ENCODE data around the gene DUSP3. TPM values are rescaled to one million over a fixed set of nuclear protein-coding genes. Genes with fewer than 3 reads are reported as not detected.

The DUSP3 gene
- total RNA-seq, 2 donors from 2014 or later, result 25.4 to 31.0 TPM

- no peak overlapping the region for H3K9ac ChIP-seq (ENCODE audit: extremely low read depth, low read length, poor library complexity, severe bottlenecking)
- H3K9me3 Mint-ChIP-seq, result peaks cover 25% of the 10 kb centered on the region
- no peak for TF ChIP-seq CTCF (conservative IDR thresholded peaks at IDR 0.05)
- no peaks in the 10 kb centered on the region for H3K4me1 ChIP-seq (ENCODE audit: control insufficient read depth, insufficient read depth, low read length)
- no peaks in the 10 kb centered on the region for H3K27me3 ChIP-seq (ENCODE audit: control insufficient read depth, insufficient read depth, low read length, poor library complexity, severe bottlenecking)
- H3K4me1 Mint-ChIP-seq, result no peaks in the 10 kb centered on the region
- no peak overlapping the region for H3K27ac Mint-ChIP-seq
- peaks cover 14% of the 10 kb centered on the region for H3K9me3 ChIP-seq (ENCODE audit: control insufficient read depth, low read length)
- H3K36me3 Mint-ChIP-seq (ENCODE audit: low read depth), result no peaks in the 10 kb centered on the region
- DNase-seq, result no peak
- H3K4me3 Mint-ChIP-seq, result no peak overlapping the region
- peak overlapping the region; percentile 48 for H3K4me3 ChIP-seq (ENCODE audit: low read length)
- H3K36me3 ChIP-seq (ENCODE audit: control insufficient read depth, insufficient read depth, low read length), result no peaks in the 10 kb centered on the region
- no peaks in the 10 kb centered on the region for H3K27me3 Mint-ChIP-seq (ENCODE audit: insufficient read depth)
- no peak overlapping the region for H3K27ac ChIP-seq (ENCODE audit: low read depth, low read length)
- 86 to 100% methylated on average over 2 of the region's 2 CpGs for WGBS, 2 experiments (ENCODE audit: insufficient coverage in 1 of 2, insufficient read length in 1 of 2)
Measured at GRCh38 chr17:43732958-43733357, 45.8 kb downstream of the DUSP3 start.

- WGBS, 2 experiments (ENCODE audit: insufficient coverage in 1 of 2, insufficient read length in 1 of 2), result 93 to 94% methylated on average over 3 to 8 of the region's 8 CpGs
- no peaks in the 10 kb centered on the region for H3K36me3 Mint-ChIP-seq (ENCODE audit: low read depth)
- no peaks in the 10 kb centered on the region for H3K4me1 ChIP-seq (ENCODE audit: control insufficient read depth, insufficient read depth, low read length)
- H3K9me3 ChIP-seq (ENCODE audit: control insufficient read depth, low read length), result peaks cover 6% of the 10 kb centered on the region
- H3K9me3 Mint-ChIP-seq, result peaks cover 14% of the 10 kb centered on the region
- TF ChIP-seq CTCF (conservative IDR thresholded peaks at IDR 0.05), result no peak
- H3K4me3 Mint-ChIP-seq, result no peak overlapping the region
- no peak overlapping the region for H3K9ac ChIP-seq (ENCODE audit: extremely low read depth, low read length, poor library complexity, severe bottlenecking)
- H3K4me1 Mint-ChIP-seq, result peaks cover 3% of the 10 kb centered on the region
- H3K27ac ChIP-seq (ENCODE audit: low read depth, low read length), result no peak overlapping the region
- no peak overlapping the region for H3K4me3 ChIP-seq (ENCODE audit: low read length)
- no peak for DNase-seq
- H3K27ac Mint-ChIP-seq, result no peak overlapping the region
- no peaks in the 10 kb centered on the region for H3K36me3 ChIP-seq (ENCODE audit: control insufficient read depth, insufficient read depth, low read length)
- H3K27me3 Mint-ChIP-seq (ENCODE audit: insufficient read depth), result no peaks in the 10 kb centered on the region
- no peaks in the 10 kb centered on the region for H3K27me3 ChIP-seq (ENCODE audit: control insufficient read depth, insufficient read depth, low read length, poor library complexity, severe bottlenecking)
Measured at GRCh38 chr17:43728081-43728480, 50.7 kb downstream of the DUSP3 start.

- TF ChIP-seq CTCF (conservative IDR thresholded peaks at IDR 0.05), result no peak
- Histone ChIP-seq H3K36me3 (ENCODE audit: control insufficient read depth, insufficient read depth, low read length) (no peaks in the 10 kb centered on the region), H3K4me1 (ENCODE audit: control insufficient read depth, insufficient read depth, low read length) (no peaks in the 10 kb centered on the region), H3K27me3 (ENCODE audit: control insufficient read depth, insufficient read depth, low read length, poor library complexity, severe bottlenecking) (no peaks in the 10 kb centered on the region), H3K4me3 (ENCODE audit: low read length) (no peak overlapping the region), H3K9ac (ENCODE audit: extremely low read depth, low read length, poor library complexity, severe bottlenecking) (no peak overlapping the region), H3K27ac (ENCODE audit: low read depth, low read length) (peak overlapping the region; percentile 78), H3K9me3 (ENCODE audit: control insufficient read depth, low read length) (no peaks in the 10 kb centered on the region)
- Mint-ChIP-seq H3K36me3 (ENCODE audit: low read depth) (no peaks in the 10 kb centered on the region), H3K4me1 (peaks cover 6% of the 10 kb centered on the region), H3K27me3 (ENCODE audit: insufficient read depth) (peaks cover 11% of the 10 kb centered on the region), H3K4me3 (no peak overlapping the region), H3K27ac (no peak overlapping the region), H3K9me3 (no peaks in the 10 kb centered on the region)
- DNase-seq, result no peak
- 84 to 88% methylated on average over 6 of the region's 6 CpGs for WGBS, 2 experiments (ENCODE audit: insufficient coverage in 1 of 2, insufficient read length in 1 of 2)
Measured at GRCh38 chr17:43723697-43724359, 54.9 kb downstream of the DUSP3 start.

All from endodermal cell (in vitro differentiated cells).